Endodermal cell (in vitro differentiated cells): ENCODE results near the gene LAMP1. TPM values are rescaled to one million over a fixed set of nuclear protein-coding genes. Genes with fewer than 3 reads are reported as not detected.
A peak's percentile ranks its signal among the peaks of the same experiment; 100 is the strongest.

Source experiments
- DNase-seq: peaks from one replicate; pipeline ENCODE4 v3.0.0-alpha.2; 2017
- H3K27ac ChIP-seq: 2 replicates; pipeline ENCODE4 v1.5.1; 2013; ENCODE audit warnings: mild to moderate bottlenecking, low read depth, low read length, moderate library complexity
- H3K27me3 ChIP-seq: 2 replicates; pipeline ENCODE4 v1.6.1; 2013; ENCODE audit warnings: mild to moderate bottlenecking, low read length, moderate library complexity; ENCODE audit not compliant: insufficient read depth, control insufficient read depth, poor library complexity, severe bottlenecking
- H3K36me3 ChIP-seq: 2 replicates; pipeline ENCODE4 v1.7.0; 2013; ENCODE audit warnings: mild to moderate bottlenecking, low read length, moderate library complexity; ENCODE audit not compliant: control insufficient read depth, insufficient read depth
- H3K4me1 ChIP-seq: one replicate; pipeline ENCODE4 v1.7.0; 2013; ENCODE audit warnings: low read length; ENCODE audit not compliant: control insufficient read depth, insufficient read depth
- H3K4me3 ChIP-seq: 2 replicates; pipeline ENCODE4 v1.5.1; 2013; ENCODE audit warnings: mild to moderate bottlenecking, low read length, moderate library complexity
- H3K9ac ChIP-seq: 2 replicates; pipeline ENCODE4 v1.6.1; 2013; ENCODE audit warnings: mild to moderate bottlenecking, low read length, moderate library complexity; ENCODE audit not compliant: poor library complexity, severe bottlenecking; ENCODE audit errors: extremely low read depth
- H3K9me3 ChIP-seq: 2 replicates; pipeline ENCODE4 v1.6.1; 2013; ENCODE audit warnings: mild to moderate bottlenecking, low read length, moderate library complexity; ENCODE audit not compliant: control insufficient read depth
- H3K27ac Mint-ChIP-seq: 2 replicates; pipeline ENCODE4 v1.8.0; 2020; ENCODE audit warnings: mixed read lengths
- H3K27me3 Mint-ChIP-seq: 2 replicates; pipeline ENCODE4 v1.8.0; 2021; ENCODE audit warnings: mild to moderate bottlenecking, mixed read lengths; ENCODE audit not compliant: insufficient read depth
- H3K36me3 Mint-ChIP-seq: 2 replicates; pipeline ENCODE4 v1.8.0; 2020; ENCODE audit warnings: low read depth, mixed read lengths
- H3K4me1 Mint-ChIP-seq: 2 replicates; pipeline ENCODE4 v1.8.0; 2020; ENCODE audit warnings: mixed read lengths
- H3K4me3 Mint-ChIP-seq: 2 replicates; pipeline ENCODE4 v1.8.0; 2020; ENCODE audit warnings: mild to moderate bottlenecking, moderate library complexity, mixed read lengths
- H3K9me3 Mint-ChIP-seq: 2 replicates; pipeline ENCODE4 v1.8.0; 2020; ENCODE audit warnings: mild to moderate bottlenecking, mixed read lengths
- WGBS, 2 experiments: methylation state at CpG; one replicate each; pipeline versions ENCODE4 v1.1.5 to v1.1.7; 2013; ENCODE audit warnings: missing lambda C conversion rate in 2 of 2, mixed read lengths in 1 of 2; ENCODE audit not compliant: insufficient coverage in 1 of 2, insufficient read length in 1 of 2; 5-methylcytosine and 5-hydroxymethylcytosine counted together
- total RNA-seq, 2 donors: library from RNA; stranded (reverse); fragmentation: NEBNext Ultra II Directional in 1 of 2; extraction: Animal tissue kit (Norgen Biotek cat#: 25700) in 1 of 2; gene quantifications; 2 replicates in 1 of 2; 3 replicates in 1 of 2; pipeline ENCODE4 v1.2.1, GENCODE V29; 2021
- TF ChIP-seq, protein P1 (sequence below): fragments of 200-600 bp; sonication (generic); conservative IDR thresholded peaks from 2 replicates; pipeline ENCODE4 v1.5.0; 2021; ENCODE audit warnings: antibody characterized with exemption, mild to moderate bottlenecking

LAMP1 gene
- total RNA-seq, 2 donors from 2014 or later, result 153 to 160 TPM

DNA sequence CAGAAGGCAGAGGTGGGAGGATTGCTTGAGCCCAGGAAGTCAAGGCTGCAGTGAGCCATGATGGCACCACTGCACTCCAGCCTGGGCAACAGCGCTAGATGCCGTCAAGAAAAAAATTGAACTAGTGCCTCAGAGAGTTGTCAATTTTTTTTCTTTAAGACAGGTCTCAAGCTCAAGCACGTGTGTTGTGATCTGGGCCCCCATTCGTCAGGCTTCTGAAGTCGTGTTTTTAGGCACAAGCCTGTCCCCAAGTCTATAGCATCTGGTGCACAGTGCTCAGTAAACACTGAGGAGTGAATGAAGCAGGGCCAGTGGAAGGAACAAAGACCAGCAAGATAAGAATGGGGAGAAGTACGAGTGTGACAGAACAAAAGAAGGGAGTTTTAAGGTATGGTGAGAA lies 23.7 kb upstream of the LAMP1 start:
- Histone ChIP-seq H3K9ac (no peak overlapping the region), H3K4me1 (no peaks in the 10 kb centered on the region), H3K4me3 (no peak overlapping the region), H3K9me3 (no peaks in the 10 kb centered on the region), H3K27me3 (no peaks in the 10 kb centered on the region), H3K27ac (no peak overlapping the region), H3K36me3 (peaks cover 32% of the 10 kb centered on the region)
- Mint-ChIP-seq H3K36me3 (peaks cover 28% of the 10 kb centered on the region), H3K4me3 (no peak overlapping the region), H3K27ac (peak overlapping the region; percentile 7), H3K9me3 (no peaks in the 10 kb centered on the region), H3K27me3 (no peaks in the 10 kb centered on the region), H3K4me1 (peaks cover 9% of the 10 kb centered on the region)
- DNase-seq, result no peak
- TF ChIP-seq, protein P1, sequence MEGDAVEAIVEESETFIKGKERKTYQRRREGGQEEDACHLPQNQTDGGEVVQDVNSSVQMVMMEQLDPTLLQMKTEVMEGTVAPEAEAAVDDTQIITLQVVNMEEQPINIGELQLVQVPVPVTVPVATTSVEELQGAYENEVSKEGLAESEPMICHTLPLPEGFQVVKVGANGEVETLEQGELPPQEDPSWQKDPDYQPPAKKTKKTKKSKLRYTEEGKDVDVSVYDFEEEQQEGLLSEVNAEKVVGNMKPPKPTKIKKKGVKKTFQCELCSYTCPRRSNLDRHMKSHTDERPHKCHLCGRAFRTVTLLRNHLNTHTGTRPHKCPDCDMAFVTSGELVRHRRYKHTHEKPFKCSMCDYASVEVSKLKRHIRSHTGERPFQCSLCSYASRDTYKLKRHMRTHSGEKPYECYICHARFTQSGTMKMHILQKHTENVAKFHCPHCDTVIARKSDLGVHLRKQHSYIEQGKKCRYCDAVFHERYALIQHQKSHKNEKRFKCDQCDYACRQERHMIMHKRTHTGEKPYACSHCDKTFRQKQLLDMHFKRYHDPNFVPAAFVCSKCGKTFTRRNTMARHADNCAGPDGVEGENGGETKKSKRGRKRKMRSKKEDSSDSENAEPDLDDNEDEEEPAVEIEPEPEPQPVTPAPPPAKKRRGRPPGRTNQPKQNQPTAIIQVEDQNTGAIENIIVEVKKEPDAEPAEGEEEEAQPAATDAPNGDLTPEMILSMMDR, result no peak
- 91 to 100% methylated on average over 6 of the region's 6 CpGs for WGBS, 2 experiments

DNA sequence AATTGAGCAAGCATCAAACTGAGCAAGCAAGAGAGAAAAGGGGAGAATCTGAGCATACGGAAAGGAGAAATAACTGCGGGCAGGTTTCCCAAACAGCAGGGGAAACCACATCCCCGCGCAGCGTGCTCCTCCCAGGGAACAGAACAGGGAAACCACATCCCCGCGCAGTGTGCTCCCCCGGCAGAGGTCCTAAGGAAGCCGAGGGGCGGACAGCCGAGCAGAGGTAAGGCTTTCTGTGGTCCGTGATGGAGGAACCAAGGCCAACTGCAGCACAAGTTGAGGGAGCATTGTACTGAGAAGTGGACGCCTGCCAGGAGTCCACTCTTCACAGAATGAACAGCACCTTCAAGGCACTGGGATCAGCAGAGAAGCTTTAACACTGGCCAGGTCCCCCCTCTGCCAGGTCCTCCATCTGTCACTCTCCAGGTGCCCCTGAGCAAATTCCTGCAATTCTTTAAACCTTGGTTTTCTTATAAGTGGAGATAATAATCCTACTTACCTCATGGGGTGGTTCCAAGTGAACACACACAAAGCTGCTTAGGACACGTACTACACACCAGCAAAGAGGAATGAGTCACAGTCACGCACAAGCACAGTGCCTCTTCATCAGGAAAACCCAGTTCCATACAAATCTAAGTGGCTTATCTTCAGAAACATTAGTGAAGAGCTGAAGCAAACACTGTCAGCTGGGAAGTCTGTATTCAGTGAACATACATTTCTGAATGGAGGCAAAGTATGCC lies 23.0 kb upstream of the LAMP1 start:
- no peaks in the 10 kb centered on the region for H3K4me1 ChIP-seq
- Mint-ChIP-seq H3K36me3 (peaks cover 26% of the 10 kb centered on the region), H3K27ac (peak overlapping the region; percentile 40), H3K9me3 (peaks cover 4% of the 10 kb centered on the region), H3K4me1 (peaks cover 9% of the 10 kb centered on the region), H3K4me3 (no peak overlapping the region), H3K27me3 (no peaks in the 10 kb centered on the region)
- no peak for DNase-seq
- 92 to 97% methylated on average over 9 to 15 of the region's 15 CpGs for WGBS, 2 experiments
- no peak overlapping the region for H3K9ac ChIP-seq
- TF ChIP-seq, protein P1, result no peak
- H3K27me3 ChIP-seq, result no peaks in the 10 kb centered on the region
- H3K36me3 ChIP-seq, result peaks cover 29% of the 10 kb centered on the region
- peaks cover 6% of the 10 kb centered on the region for H3K9me3 ChIP-seq
- no peak overlapping the region for H3K4me3 ChIP-seq
- no peak overlapping the region for H3K27ac ChIP-seq

DNA sequence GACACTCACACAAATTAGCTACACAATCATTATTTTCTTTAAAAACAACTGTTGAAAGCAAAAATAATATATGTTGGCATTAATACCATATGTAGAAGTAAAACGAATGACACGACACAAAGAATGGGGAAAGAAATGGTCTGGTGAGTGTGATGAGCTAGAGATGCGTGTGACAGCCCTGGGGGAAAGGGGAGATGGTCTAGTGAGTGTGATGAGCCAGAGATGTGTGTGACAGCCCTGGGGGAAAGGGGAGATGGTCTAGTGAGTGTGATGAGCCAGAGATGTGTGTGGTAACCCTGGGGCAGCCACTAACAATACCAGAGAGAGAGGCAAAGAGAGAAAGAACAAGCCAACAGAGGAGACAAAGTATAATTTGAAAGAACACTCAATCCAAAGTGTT lies 22.3 kb upstream of the LAMP1 start:
- WGBS, 2 experiments, result 87 to 89% methylated on average over 3 of the region's 3 CpGs
- no peak overlapping the region for H3K4me3 Mint-ChIP-seq
- no peaks in the 10 kb centered on the region for H3K27me3 Mint-ChIP-seq
- Histone ChIP-seq H3K9ac (peak overlapping the region; percentile 38), H3K4me3 (no peak overlapping the region), H3K4me1 (no peaks in the 10 kb centered on the region), H3K27me3 (no peaks in the 10 kb centered on the region), H3K36me3 (peaks cover 23% of the 10 kb centered on the region), H3K27ac (no peak overlapping the region), H3K9me3 (peaks cover 8% of the 10 kb centered on the region)
- peaks cover 23% of the 10 kb centered on the region for H3K36me3 Mint-ChIP-seq
- peaks cover 9% of the 10 kb centered on the region for H3K4me1 Mint-ChIP-seq
- H3K27ac Mint-ChIP-seq, result peak overlapping the region; percentile 24
- peaks cover 5% of the 10 kb centered on the region for H3K9me3 Mint-ChIP-seq
- TF ChIP-seq, protein P1, result no peak
- DNase-seq, result no peak
